SW 1271 (cell line): ENCODE measurements around the gene MAN1C1.
"Not testable (repeated sequence)": the region's sequence is repeated elsewhere in the genome, so short reads cannot be mapped to it uniquely, and the experiment has no call there.

ENCODE experiments used
- DNase-seq, 2 experiments: peaks; one replicate each; lab custom pipeline; 2025; lab: John Stamatoyannopoulos, UW

Gene MAN1C1

GRCh38 chr1:25657883-25658760, 41.5 kb downstream of the MAN1C1 start:
- DNase-seq, result no peak

GRCh38 chr1:25658791-25659431, 42.3 kb downstream of the MAN1C1 start:
- DNase-seq, result no peak

GRCh38 chr1:25661043-25661815, 44.6 kb downstream of the MAN1C1 start:
- DNase-seq, result no peak

GRCh38 chr1:25662061-25662460, 45.5 kb downstream of the MAN1C1 start:
- DNase-seq, result no peak

- not testable (repeated sequence) for DNase-seq
These were observed 46.4 kb downstream of the MAN1C1 start for GRCh38 chr1:25662959-25663358.

GRCh38 chr1:25664357-25665199, 48.0 kb downstream of the MAN1C1 start:
- DNase-seq, result no peak

- DNase-seq, result no peak
These were observed 49.9 kb downstream of the MAN1C1 start for GRCh38 chr1:25666460-25666859.

GRCh38 chr1:25668931-25669573, 52.5 kb downstream of the MAN1C1 start:
- no peak for DNase-seq

GRCh38 chr1:25669781-25670567, 53.4 kb downstream of the MAN1C1 start:
- no peak for DNase-seq

- DNase-seq, result no peak
These were observed 55.3 kb downstream of the MAN1C1 start for GRCh38 chr1:25671929-25672328.

GRCh38 chr1:25672763-25673409, 56.3 kb downstream of the MAN1C1 start:
- DNase-seq, result no peak

GRCh38 chr1:25673456-25673855, 56.9 kb downstream of the MAN1C1 start:
- DNase-seq, result no peak

- DNase-seq, result no peak
These were observed 57.6 kb downstream of the MAN1C1 start for GRCh38 chr1:25673962-25674806.

GRCh38 chr1:25674807-25675084, 58.2 kb downstream of the MAN1C1 start:
- no peak for DNase-seq

- DNase-seq, result no peak
These were observed 59.3 kb downstream of the MAN1C1 start for GRCh38 chr1:25675729-25676476.

GRCh38 chr1:25676488-25676887, 59.9 kb downstream of the MAN1C1 start:
- DNase-seq, result no peak

- DNase-seq, result no peak
These were observed 60.7 kb downstream of the MAN1C1 start for GRCh38 chr1:25677193-25677773.

- DNase-seq, result no peak
These were observed 62.6 kb downstream of the MAN1C1 start for GRCh38 chr1:25679171-25679570.
